ENCODE results near the gene CDK11B. TPM values are rescaled to one million over a fixed set of nuclear protein-coding genes. Genes with fewer than 3 reads are reported as not detected.

The CDK11B gene
- total and polyA plus RNA-seq, 2 experiments from 2014 or later: 22.4 to 76.7 TPM

DNA sequence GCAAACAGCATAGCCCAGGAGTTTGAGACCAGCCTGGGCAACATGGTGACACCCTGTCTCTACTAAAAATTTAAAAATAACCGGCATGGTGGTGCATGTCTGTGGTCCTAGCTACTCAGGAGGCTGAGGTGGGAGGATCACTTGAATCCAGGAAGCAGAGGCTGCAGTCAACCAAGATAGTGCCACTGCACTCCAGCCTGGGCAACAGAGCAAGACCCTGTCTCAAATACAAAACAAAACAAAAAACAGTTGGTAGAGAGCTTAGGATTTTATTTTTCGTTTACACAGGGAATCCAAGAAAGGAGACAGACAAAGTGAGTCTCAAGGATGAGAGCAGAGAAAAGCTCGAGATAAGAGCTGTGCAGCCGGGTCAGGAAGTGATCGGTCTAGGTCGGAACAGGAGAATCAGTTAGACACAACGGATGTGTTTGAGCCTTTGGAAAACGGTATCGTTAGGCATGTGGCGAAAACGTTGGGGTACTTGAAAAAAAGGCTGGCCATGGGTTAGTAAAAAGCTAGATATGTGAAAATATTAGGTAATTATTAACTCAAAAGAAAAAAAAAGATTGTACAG lies 45.2 kb downstream of the CDK11B start:
- Histone ChIP-seq H3K4me3 (peak overlapping the region; percentile 96; the same call in 1 of the 2 replicates), H3K36me3 (ENCODE audit: insufficient read depth) (no peaks in the 10 kb centered on the region), H2AFZ (no peak overlapping the region), H3K27me3 (ENCODE audit: insufficient read depth) (no peaks in the 10 kb centered on the region), H3K79me2 (replicated peaks; ENCODE audit: insufficient read depth) (peaks cover 16% of the 10 kb centered on the region; the same call in 1 of the 2 replicates), H3K4me2 (peak overlapping the region; percentile 90), H3K27ac (ENCODE audit: low read depth) (no peak overlapping the region), H3K9me2 (ENCODE audit: insufficient read depth) (no peaks in the 10 kb centered on the region), H4K20me1 (replicated peaks; ENCODE audit: insufficient read depth) (peaks cover 11% of the 10 kb centered on the region), H3F3A (replicated peaks; ENCODE audit: low read depth) (peaks cover 11% of the 10 kb centered on the region; the same call in 1 of the 2 replicates), H3K4me1 (ENCODE audit: insufficient read depth) (peaks cover 6% of the 10 kb centered on the region; the same call in 1 of the 2 replicates)
- peaks cover 2% of the 10 kb centered on the region; the same call in 2 of the 3 replicates for H3K36me3 Mint-ChIP-seq (ENCODE audit: low read depth)
- no peak overlapping the region for H3K27ac Mint-ChIP-seq
- DNase-seq (ENCODE audit: low spot score): no peak
- no peaks in the 10 kb centered on the region for H3K9me3 Mint-ChIP-seq
- peak overlapping the region; percentile 95 for H3K4me3 Mint-ChIP-seq
- no peak for ATAC-seq
- peaks cover 12% of the 10 kb centered on the region for H3K27me3 Mint-ChIP-seq (ENCODE audit: insufficient read depth, low read depth, poor library complexity)
- H3K4me1 Mint-ChIP-seq: peaks cover 19% of the 10 kb centered on the region
- TF ChIP-seq STAT1 (IDR thresholded peaks at IDR 0.05; ENCODE audit: unreplicated experiment) (no peak), CREB1 (CRISPR knock-in tag; IDR thresholded peaks at IDR 0.05; ENCODE audit: low read depth) (no peak), NANOG (IDR thresholded peaks at IDR 0.05; ENCODE audit: borderline replicate concordance) (no peak)
- TF ChIP-seq, protein P1, sequence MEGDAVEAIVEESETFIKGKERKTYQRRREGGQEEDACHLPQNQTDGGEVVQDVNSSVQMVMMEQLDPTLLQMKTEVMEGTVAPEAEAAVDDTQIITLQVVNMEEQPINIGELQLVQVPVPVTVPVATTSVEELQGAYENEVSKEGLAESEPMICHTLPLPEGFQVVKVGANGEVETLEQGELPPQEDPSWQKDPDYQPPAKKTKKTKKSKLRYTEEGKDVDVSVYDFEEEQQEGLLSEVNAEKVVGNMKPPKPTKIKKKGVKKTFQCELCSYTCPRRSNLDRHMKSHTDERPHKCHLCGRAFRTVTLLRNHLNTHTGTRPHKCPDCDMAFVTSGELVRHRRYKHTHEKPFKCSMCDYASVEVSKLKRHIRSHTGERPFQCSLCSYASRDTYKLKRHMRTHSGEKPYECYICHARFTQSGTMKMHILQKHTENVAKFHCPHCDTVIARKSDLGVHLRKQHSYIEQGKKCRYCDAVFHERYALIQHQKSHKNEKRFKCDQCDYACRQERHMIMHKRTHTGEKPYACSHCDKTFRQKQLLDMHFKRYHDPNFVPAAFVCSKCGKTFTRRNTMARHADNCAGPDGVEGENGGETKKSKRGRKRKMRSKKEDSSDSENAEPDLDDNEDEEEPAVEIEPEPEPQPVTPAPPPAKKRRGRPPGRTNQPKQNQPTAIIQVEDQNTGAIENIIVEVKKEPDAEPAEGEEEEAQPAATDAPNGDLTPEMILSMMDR (conservative IDR thresholded peaks at IDR 0.05; ENCODE audit: low read depth in 2 of 2): no peak

DNA sequence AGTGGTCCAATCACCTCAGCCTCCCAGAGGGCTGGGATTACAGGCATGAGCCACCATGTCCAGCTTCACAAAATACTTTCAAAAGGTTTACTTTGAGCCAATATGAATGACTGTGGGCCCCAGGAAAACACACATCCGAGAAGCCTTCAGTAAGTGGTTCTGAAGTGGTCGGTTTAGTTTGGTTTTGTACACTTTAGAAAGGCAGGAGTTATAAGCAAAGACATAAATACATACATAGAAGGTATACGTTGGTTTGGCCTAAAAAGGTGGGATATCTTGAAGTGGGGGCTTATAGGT lies 46.8 kb downstream of the CDK11B start:
- H3K4me2 ChIP-seq: no peak overlapping the region
- no peak overlapping the region for H3K4me3 ChIP-seq
- Mint-ChIP-seq H3K4me3 (no peak overlapping the region), H3K27ac (no peak overlapping the region), H3K36me3 (ENCODE audit: low read depth) (peaks cover 2% of the 10 kb centered on the region; the same call in 2 of the 3 replicates), H3K27me3 (ENCODE audit: insufficient read depth, low read depth, poor library complexity) (peaks cover 12% of the 10 kb centered on the region), H3K4me1 (peaks cover 19% of the 10 kb centered on the region), H3K9me3 (no peaks in the 10 kb centered on the region)
- H3K79me2 ChIP-seq (replicated peaks; ENCODE audit: insufficient read depth): peaks cover 16% of the 10 kb centered on the region; the same call in 1 of the 2 replicates
- no peak overlapping the region for H2AFZ ChIP-seq
- no peak for TF ChIP-seq CREB1 (CRISPR knock-in tag; IDR thresholded peaks at IDR 0.05; ENCODE audit: low read depth)
- TF ChIP-seq, protein P2, sequence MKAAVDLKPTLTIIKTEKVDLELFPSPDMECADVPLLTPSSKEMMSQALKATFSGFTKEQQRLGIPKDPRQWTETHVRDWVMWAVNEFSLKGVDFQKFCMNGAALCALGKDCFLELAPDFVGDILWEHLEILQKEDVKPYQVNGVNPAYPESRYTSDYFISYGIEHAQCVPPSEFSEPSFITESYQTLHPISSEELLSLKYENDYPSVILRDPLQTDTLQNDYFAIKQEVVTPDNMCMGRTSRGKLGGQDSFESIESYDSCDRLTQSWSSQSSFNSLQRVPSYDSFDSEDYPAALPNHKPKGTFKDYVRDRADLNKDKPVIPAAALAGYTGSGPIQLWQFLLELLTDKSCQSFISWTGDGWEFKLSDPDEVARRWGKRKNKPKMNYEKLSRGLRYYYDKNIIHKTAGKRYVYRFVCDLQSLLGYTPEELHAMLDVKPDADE (IDR thresholded peaks at IDR 0.05): no peak
- TF ChIP-seq EZH2 (IDR thresholded peaks at IDR 0.05; ENCODE audit: low read depth, unreplicated experiment): no peak
- TF ChIP-seq, protein P1 (conservative IDR thresholded peaks at IDR 0.05; ENCODE audit: low read depth in 2 of 2): no peak
- no peak for TF ChIP-seq JUNB (IDR thresholded peaks at IDR 0.05; ENCODE audit: unreplicated experiment)
- H3K4me1 ChIP-seq (ENCODE audit: insufficient read depth): peaks cover 6% of the 10 kb centered on the region; the same call in 1 of the 2 replicates
- peaks cover 5% of the 10 kb centered on the region; the same call in 1 of the 2 replicates for H4K20me1 ChIP-seq (replicated peaks; ENCODE audit: insufficient read depth)
- DNase-seq (ENCODE audit: low spot score) (no peak), ATAC-seq (no peak)
- H3K27ac ChIP-seq (ENCODE audit: low read depth): no peak overlapping the region
- peaks cover 11% of the 10 kb centered on the region; the same call in 1 of the 2 replicates for H3F3A ChIP-seq (replicated peaks; ENCODE audit: low read depth)
- no peaks in the 10 kb centered on the region for H3K36me3 ChIP-seq (ENCODE audit: insufficient read depth)
- no peaks in the 10 kb centered on the region for H3K9me2 ChIP-seq (ENCODE audit: insufficient read depth)
- no peaks in the 10 kb centered on the region for H3K27me3 ChIP-seq (ENCODE audit: insufficient read depth)
